NB4 (cell line): ENCODE measurements around the gene MROH8.

ENCODE experiments used
- POLR2A ChIP-seq: IDR thresholded peaks from 2 replicates; pipeline ENCODE4 v1.6.1; 2011; ENCODE audit warnings: mild to moderate bottlenecking; ENCODE audit not compliant: insufficient read length; ENCODE audit errors: extremely low read depth
- TF ChIP-seq, protein P1 (sequence below): IDR thresholded peaks from one replicate; pipeline ENCODE4 v1.5.1; 2012; ENCODE audit warnings: low read depth, low read length

DNA sequence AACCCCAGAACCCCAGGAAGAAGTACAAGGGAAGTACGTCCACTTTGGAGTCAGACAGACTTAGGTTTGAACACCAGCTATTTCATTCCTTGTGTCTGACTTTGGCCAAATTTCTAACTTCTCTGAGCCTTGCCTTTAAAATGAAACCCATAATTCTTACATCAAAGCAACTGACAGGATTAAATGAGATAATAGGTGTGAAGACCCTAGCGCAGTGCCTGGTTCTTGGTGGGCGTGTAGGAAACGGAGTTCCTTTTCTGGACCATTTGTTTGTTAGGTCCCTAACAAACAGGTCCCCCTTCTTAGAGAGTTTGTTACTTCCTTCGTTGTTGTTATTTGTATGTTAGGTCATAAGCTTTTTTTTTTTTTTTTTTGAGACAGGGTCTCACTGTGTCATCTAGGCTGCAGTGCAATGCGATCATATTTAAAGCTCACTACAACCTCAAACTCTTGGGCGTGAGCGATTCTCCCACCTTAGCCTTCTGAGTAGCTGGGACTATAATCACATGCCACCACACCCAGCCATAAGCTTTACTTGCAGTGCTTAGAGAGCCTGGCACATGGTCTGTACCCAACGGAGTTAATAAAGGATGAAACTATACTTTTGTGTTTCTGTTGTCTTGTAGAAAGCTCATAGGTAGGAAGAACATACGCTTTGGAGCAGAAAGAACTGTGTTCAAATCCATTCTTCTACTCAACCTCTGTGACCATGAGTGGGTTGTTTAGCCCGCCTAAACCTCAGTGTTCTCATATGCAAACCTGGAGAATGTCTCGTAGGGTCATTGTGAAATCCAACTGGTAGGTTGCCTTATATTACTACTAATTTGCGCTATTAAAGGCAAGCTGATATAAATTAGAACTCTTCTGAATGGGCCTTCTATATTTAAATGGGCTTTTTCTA, 21.8 kb upstream of the MROH8 start:
- TF ChIP-seq POLR2A, result no peak
- TF ChIP-seq, protein P1, sequence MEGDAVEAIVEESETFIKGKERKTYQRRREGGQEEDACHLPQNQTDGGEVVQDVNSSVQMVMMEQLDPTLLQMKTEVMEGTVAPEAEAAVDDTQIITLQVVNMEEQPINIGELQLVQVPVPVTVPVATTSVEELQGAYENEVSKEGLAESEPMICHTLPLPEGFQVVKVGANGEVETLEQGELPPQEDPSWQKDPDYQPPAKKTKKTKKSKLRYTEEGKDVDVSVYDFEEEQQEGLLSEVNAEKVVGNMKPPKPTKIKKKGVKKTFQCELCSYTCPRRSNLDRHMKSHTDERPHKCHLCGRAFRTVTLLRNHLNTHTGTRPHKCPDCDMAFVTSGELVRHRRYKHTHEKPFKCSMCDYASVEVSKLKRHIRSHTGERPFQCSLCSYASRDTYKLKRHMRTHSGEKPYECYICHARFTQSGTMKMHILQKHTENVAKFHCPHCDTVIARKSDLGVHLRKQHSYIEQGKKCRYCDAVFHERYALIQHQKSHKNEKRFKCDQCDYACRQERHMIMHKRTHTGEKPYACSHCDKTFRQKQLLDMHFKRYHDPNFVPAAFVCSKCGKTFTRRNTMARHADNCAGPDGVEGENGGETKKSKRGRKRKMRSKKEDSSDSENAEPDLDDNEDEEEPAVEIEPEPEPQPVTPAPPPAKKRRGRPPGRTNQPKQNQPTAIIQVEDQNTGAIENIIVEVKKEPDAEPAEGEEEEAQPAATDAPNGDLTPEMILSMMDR, result no peak
